Activated B cell treated with CpG ODN at 0.5 μM for 24 hours (primary cell): ENCODE results near the gene ADH7. TPM values are rescaled to one million over a fixed set of nuclear protein-coding genes. Genes with fewer than 3 reads are reported as not detected.

ENCODE experiments used
- ATAC-seq: fragments of 200-7000 bp; cut with Tn5 transposase; one replicate; pipeline ENCODE4 v1.10.0; 2021; ENCODE audit warnings: low read depth, mild to moderate bottlenecking, moderate library complexity
- CTCF ChIA-PET: fragments of 350-600 bp; sonication (Branson Sonifier 250); formaldehyde crosslinking; loops from one replicate; lab custom pipeline; 2021; ENCODE audit warnings: antibody characterized with exemption; lab: Charles Lee
- POLR2A ChIA-PET: fragments of 350-600 bp; sonication (Branson Sonifier 250); formaldehyde crosslinking; loops from one replicate; lab custom pipeline; 2021; ENCODE audit warnings: antibody characterized with exemption; lab: Charles Lee
- DNase-seq: peaks from one replicate; pipeline ENCODE4 v3.0.0; 2022
- H3K27ac Mint-ChIP-seq: one replicate; pipeline ENCODE4 v1.8.0; 2020; ENCODE audit warnings: mixed read lengths
- H3K27me3 Mint-ChIP-seq: one replicate; pipeline ENCODE4 v1.8.0; 2021; ENCODE audit warnings: mixed read lengths
- H3K36me3 Mint-ChIP-seq: one replicate; pipeline ENCODE4 v1.8.0; 2021; ENCODE audit warnings: low read depth, mixed read lengths
- H3K4me1 Mint-ChIP-seq: one replicate; pipeline ENCODE4 v1.8.0; 2021; ENCODE audit warnings: mixed read lengths
- H3K4me3 Mint-ChIP-seq: one replicate; pipeline ENCODE4 v1.8.0; 2020; ENCODE audit warnings: mild to moderate bottlenecking, mixed read lengths
- H3K9me3 Mint-ChIP-seq: one replicate; pipeline ENCODE4 v1.8.0; 2020; ENCODE audit warnings: mixed read lengths
- intact Hi-C: fragments of 100-400 bp; cut with micrococcal nuclease; formaldehyde crosslinking; loops from one replicate; pipeline ENCODE4 v1.15.1; 2024
- total RNA-seq: library from RNA; stranded (reverse); gene quantifications from 2 replicates; pipeline ENCODE4 v1.2.3, GENCODE V29; 2022
- TF ChIP-seq, protein P1 (sequence below): fragments of 200-600 bp; IDR thresholded peaks from one replicate; pipeline ENCODE4 v1.8.0; 2022; ENCODE audit warnings: antibody characterized with exemption, mild to moderate bottlenecking

ADH7 gene
- total RNA-seq, 1 donor from 2014 or later: not detected

DNA sequence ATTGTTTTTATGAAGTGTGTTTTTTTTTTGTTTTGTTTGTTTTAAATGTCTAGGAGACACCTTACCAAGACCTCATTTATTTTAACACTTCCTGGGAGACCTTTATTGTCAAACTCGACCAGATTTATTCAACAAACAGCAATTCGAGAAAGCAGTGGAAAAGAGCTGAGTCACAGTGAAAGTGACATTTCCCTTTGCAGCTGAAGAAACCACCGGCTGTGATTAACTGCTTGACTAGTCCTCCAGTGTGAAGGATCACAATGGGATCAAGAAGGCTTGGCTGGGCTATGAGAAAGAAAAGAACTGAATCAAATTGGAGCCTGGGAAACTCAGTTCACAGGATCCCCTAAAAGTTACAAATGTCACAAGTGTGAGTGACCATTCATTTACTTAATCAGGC is 11.9 kb upstream of the ADH7 start:
- CTCF ChIA-PET: no interaction called here

DNA sequence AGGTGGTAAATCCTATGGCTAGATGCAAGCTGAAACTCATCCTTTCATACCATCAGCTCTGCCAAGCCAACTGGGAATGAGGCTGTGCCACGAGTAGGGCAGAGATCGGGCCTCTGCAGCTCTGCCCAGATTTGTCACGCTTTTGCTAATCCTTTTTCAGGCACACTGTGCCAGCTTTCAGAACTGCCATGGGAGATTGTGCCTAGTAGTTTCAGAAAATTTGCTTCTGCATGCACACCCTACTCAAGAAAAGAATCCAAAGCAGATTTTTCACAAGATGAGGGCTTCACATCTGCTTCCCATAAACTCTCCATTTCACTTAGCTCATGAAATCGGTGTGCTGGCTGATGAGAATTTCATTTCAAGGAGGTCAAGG is 3.3 kb upstream of the ADH7 start:
- intact Hi-C loops: no loop called here
- Mint-ChIP-seq H3K4me3 (no peak overlapping the region), H3K36me3 (no peaks in the 10 kb centered on the region), H3K4me1 (no peaks in the 10 kb centered on the region), H3K27me3 (peaks cover 3% of the 10 kb centered on the region), H3K27ac (no peak overlapping the region), H3K9me3 (no peaks in the 10 kb centered on the region)
- TF ChIP-seq, protein P1, sequence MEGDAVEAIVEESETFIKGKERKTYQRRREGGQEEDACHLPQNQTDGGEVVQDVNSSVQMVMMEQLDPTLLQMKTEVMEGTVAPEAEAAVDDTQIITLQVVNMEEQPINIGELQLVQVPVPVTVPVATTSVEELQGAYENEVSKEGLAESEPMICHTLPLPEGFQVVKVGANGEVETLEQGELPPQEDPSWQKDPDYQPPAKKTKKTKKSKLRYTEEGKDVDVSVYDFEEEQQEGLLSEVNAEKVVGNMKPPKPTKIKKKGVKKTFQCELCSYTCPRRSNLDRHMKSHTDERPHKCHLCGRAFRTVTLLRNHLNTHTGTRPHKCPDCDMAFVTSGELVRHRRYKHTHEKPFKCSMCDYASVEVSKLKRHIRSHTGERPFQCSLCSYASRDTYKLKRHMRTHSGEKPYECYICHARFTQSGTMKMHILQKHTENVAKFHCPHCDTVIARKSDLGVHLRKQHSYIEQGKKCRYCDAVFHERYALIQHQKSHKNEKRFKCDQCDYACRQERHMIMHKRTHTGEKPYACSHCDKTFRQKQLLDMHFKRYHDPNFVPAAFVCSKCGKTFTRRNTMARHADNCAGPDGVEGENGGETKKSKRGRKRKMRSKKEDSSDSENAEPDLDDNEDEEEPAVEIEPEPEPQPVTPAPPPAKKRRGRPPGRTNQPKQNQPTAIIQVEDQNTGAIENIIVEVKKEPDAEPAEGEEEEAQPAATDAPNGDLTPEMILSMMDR: no peak
- ChIA-PET CTCF (no interaction called here), POLR2A (interaction anchor here (0.7 kb wide), 1 partner anchor 742 kb away, joined by 3 read pairs; no protein-coding TSS in a partner anchor)
- DNase-seq (no peak), ATAC-seq (no peak)

More for the DNA sequence above, 11.9 kb upstream of the ADH7 start:
- Mint-ChIP-seq H3K27me3 (peaks cover 6% of the 10 kb centered on the region), H3K4me3 (no peak overlapping the region), H3K27ac (no peak overlapping the region), H3K36me3 (no peaks in the 10 kb centered on the region), H3K9me3 (peaks cover 20% of the 10 kb centered on the region), H3K4me1 (no peaks in the 10 kb centered on the region)
- DNase-seq: no peak
- POLR2A ChIA-PET: no interaction called here
- intact Hi-C loops: no loop called here
- TF ChIP-seq, protein P1: no peak
- ATAC-seq: no peak

DNA sequence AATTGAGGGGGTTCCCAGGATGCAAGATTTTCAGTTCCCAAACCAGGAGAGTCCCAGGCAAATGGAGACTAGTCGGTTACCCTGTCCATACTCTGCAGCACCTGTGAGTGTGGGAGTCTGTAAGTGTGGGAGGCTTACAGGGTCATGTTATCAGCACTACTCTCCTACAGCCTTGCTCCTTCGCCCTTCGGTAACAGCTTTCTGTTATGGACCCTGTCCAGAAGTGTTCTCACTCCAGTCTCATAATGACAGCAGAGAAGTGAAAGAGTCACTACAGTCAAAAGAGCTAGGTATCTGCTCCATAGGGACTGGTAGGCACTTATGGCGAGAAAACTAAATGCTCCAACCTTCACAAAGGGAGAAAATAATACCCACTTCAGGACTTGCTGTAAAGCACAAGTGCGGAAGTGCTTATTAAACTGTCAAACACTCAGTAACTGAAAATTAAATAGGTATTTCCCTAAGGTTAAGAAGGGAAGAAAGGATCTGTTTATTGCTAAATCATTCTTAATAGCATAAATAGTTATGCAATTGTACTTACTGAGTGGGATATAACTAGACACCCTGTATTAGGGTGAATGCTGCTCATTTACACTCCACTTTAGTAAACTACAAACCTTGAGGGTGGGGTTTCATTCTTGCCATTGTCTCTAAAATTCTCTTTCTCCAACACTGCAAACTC is 2.7 kb upstream of the ADH7 start:
- Mint-ChIP-seq H3K27me3 (peaks cover 3% of the 10 kb centered on the region), H3K36me3 (no peaks in the 10 kb centered on the region), H3K4me1 (no peaks in the 10 kb centered on the region), H3K27ac (no peak overlapping the region), H3K9me3 (no peaks in the 10 kb centered on the region), H3K4me3 (no peak overlapping the region)
- CTCF ChIA-PET: no interaction called here
- no peak for ATAC-seq
- intact Hi-C loops: no loop called here
- no peak for DNase-seq
- TF ChIP-seq, protein P1: no peak
- POLR2A ChIA-PET: interaction anchor here (0.7 kb wide), 1 partner anchor 742 kb away, joined by 3 read pairs; no protein-coding TSS in a partner anchor

DNA sequence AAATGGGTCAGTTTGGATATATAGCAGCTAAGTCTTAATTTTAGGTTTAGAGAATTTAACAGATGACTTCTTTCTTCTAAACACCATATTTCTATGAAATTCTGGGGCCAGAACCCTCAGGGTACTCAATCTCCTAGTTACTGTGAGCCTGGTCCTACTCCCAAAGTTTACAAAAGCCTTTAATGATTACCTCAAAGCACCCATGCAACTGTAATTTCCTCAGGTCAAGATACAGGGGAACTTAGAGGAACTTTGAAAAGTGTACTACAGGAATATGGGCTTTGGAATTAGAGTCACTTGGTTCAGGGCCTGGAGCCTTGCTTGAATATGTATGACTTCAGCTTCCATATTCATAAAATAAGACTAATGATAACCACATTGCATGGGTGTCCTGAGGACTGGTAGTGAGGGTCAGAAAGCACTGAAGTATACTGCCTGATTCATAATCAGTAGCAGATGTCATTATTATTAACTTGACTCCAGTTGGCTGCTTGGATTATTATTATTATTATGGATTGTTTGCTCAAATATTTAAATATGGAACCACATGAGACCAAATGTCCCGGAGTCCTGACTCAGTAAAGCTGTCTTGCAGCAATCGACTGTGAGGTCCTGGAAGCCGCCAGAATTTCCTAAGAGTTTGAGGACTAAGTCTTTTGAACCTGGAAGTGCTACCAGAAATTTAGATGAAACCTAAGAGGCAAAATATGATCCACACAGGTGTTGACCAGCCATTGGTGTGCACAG is 2.0 kb upstream of the ADH7 start:
- Mint-ChIP-seq H3K4me1 (no peaks in the 10 kb centered on the region), H3K9me3 (no peaks in the 10 kb centered on the region), H3K27me3 (peaks cover 3% of the 10 kb centered on the region), H3K4me3 (no peak overlapping the region), H3K27ac (no peak overlapping the region), H3K36me3 (no peaks in the 10 kb centered on the region)
- CTCF ChIA-PET: no interaction called here
- TF ChIP-seq, protein P1: no peak
- POLR2A ChIA-PET: no interaction called here
- DNase-seq (no peak), ATAC-seq (no peak)
- intact Hi-C loops: no loop called here

DNA sequence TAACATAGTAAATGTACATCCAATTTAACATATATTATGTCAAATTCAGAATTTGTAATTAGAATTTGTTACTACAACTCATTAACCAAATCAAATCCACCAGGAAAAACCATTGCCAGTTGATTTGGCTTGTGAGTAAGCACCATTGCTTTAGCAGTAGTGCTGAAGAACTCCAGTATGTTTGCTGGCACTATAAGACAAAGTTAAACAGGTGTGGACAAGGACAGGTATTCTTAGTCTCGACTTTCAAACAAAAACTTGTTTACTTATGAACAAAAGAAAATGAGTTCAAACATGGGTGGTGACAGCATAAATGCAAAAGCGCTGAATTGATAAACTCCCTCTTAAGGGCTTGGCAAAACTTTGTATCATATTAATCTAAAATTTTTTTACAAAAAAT is 1.3 kb upstream of the ADH7 start:
- no peaks in the 10 kb centered on the region for H3K4me1 Mint-ChIP-seq
- peaks cover 1% of the 10 kb centered on the region for H3K27me3 Mint-ChIP-seq
- ATAC-seq (no peak), DNase-seq (no peak)
- H3K27ac Mint-ChIP-seq: no peak overlapping the region
- CTCF ChIA-PET: no interaction called here
- H3K36me3 Mint-ChIP-seq: no peaks in the 10 kb centered on the region
- intact Hi-C loops: no loop called here
- no peaks in the 10 kb centered on the region for H3K9me3 Mint-ChIP-seq
- POLR2A ChIA-PET: no interaction called here
- TF ChIP-seq, protein P1: no peak
- no peak overlapping the region for H3K4me3 Mint-ChIP-seq
